ENCODE measurements around the gene CREB5.

Gene CREB5

DNA sequence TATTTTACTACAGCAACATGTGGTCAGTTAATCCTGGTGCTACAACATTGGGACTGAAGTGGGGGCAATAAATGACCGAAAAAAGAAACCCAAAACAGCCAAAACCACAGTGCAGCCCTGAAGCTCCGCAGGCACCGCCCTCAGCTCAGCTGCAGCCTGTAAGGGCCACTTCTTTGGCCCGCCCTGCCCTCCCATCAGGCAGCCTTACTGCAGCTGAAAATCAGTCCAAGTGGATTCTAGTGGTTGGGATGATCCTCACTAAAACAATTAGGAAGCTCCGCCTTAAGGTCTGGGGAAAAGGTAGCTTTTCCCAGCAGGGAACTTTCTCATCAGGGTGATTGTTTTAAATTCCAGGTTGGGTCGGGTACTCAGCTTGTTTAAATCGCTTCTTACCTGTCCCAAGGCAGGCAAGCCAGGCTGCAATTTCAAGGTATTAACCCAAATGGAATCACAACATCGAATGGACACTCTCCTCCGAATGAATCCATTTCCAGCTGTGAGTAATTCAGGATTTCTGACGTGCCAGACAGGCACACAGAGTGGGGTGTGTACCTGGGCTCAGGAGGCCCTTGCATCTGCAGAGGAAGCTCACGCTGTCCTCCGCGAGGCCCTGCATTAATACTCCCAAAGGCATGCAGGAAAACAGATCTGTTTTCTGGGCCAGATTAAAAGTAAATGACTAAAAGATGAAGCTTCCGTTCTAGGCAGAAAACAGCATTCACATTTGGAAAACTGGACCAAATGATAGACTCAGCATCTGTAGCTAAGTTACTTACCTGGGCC lies 104.3 kb downstream of the CREB5 start:
- H3K27me3 Mint-ChIP-seq (ENCODE audit: low read depth), result no peaks in the 10 kb centered on the region
- no peak overlapping the region for H3K4me3 Mint-ChIP-seq

DNA sequence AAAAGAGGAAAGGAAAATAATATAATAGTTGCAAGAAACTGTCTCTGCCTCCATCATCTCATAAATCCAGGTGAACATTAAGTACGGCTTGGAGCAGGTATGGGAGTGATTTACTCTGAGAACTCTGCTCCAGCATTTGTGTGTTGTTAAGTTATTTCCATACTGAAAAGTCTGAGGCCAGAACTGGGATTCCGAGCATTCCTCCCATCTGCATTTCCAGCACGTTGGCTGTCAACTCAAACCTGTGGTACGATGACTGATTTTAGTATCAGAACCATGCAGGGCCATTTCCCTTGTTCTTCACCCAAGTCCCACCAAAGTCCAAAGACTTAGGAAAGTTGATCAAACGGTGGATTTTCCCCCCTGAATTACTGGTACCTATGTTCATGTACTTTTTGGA lies 104.9 kb downstream of the CREB5 start:
- no peaks in the 10 kb centered on the region for H3K9me3 Mint-ChIP-seq
- H3K4me3 Mint-ChIP-seq, result no peak overlapping the region
- no peak overlapping the region for H3K27ac Mint-ChIP-seq

More for the DNA sequence above, 104.3 kb downstream of the CREB5 start:
- Mint-ChIP-seq H3K9me3 (no peaks in the 10 kb centered on the region), H3K4me1 (ENCODE audit: low read depth) (no peaks in the 10 kb centered on the region), H3K36me3 (ENCODE audit: low read depth) (no peaks in the 10 kb centered on the region), H3K27ac (no peak overlapping the region)

DNA sequence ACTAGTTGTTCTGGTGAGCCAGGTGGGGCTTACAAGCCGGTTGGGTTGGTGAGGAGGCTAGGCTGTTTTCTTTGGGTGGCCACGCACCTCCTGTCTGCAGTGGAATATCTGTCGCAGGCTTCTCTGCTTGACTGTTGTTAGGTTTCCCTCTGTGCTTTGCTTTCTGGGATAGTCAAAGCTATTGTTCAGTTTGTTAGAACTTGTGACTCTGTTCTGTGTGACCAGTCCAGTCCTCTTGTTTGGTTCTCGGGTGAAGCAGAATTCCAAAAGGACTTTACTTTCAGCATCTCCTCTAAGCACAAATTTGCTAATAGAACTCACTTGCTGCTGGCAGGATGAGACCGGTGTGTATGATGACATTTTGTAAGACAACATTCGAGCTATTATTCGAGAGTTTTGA lies 105.3 kb downstream of the CREB5 start:
- Mint-ChIP-seq H3K9me3 (no peaks in the 10 kb centered on the region), H3K27me3 (ENCODE audit: low read depth) (no peaks in the 10 kb centered on the region), H3K4me3 (no peak overlapping the region), H3K4me1 (ENCODE audit: low read depth) (no peaks in the 10 kb centered on the region), H3K36me3 (ENCODE audit: low read depth) (no peaks in the 10 kb centered on the region), H3K27ac (no peak overlapping the region)

More for the DNA sequence above, 104.9 kb downstream of the CREB5 start:
- H3K4me1 Mint-ChIP-seq (ENCODE audit: low read depth), result no peaks in the 10 kb centered on the region
- no peaks in the 10 kb centered on the region for H3K27me3 Mint-ChIP-seq (ENCODE audit: low read depth)
- no peaks in the 10 kb centered on the region for H3K36me3 Mint-ChIP-seq (ENCODE audit: low read depth)

DNA sequence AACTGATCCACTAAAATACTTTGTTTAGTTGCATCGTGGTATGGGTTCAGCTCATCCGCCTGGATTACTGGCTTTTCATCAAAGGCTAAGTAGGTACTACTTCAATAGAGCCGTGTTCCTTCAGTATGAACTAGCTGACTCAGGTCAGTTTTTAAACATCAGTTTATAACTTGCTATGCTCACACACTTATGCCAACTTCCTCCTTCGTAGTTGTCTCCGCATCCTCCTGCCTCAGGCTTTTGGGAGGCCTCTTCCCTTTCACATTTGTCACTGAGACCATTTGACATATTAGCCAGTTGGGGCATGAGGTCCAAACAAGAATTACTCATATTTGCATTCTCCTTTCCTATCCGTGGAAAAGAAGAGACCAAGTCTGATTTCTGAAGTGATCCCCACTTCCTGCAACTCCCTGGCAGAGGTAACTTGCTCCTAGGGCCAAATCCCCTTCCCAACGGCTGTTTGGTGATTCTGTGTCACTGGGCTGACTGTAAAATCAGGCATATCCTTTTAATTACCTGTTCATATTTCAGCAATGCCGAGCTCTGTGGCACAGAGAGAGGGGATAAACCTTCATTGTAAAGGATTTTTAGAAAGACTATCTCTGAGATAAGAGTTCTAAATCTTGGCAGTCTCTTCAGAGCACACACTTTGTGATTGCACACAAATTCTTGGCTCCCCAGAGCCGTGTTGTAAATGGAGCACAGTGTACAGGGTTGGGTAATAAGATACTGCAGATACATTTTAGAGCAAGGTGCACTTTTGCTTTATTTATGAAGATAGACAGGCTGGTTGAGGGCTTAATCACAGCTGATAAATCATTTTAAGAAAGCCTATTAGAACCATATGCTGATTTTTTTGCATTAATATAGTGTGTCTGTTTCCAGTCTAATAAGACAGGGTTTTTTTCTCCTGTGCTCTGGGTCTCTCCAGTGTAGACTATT lies 108.0 kb downstream of the CREB5 start:
- Mint-ChIP-seq H3K4me3 (no peak overlapping the region), H3K27me3 (ENCODE audit: low read depth) (no peaks in the 10 kb centered on the region), H3K9me3 (no peaks in the 10 kb centered on the region), H3K36me3 (ENCODE audit: low read depth) (no peaks in the 10 kb centered on the region), H3K4me1 (ENCODE audit: low read depth) (no peaks in the 10 kb centered on the region), H3K27ac (no peak overlapping the region)

DNA sequence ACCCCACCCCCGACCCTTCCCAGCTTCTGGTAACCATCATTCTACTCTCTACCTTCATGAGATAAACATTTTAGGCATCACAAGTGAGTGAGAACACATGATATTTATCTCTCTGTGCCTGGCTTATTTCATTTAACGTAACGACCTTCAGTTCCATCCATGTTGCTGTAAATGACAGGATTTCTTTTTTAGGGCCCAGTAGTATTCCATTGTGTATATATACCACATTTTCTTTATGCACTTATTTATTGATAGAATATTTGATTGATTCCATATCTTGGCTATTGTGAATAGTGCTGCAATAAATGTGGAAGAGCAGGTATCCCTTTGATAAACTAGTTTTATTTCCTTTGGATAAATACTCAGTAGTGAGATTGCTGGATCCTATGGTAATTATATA lies 112.7 kb downstream of the CREB5 start:
- Mint-ChIP-seq H3K4me1 (ENCODE audit: low read depth) (no peaks in the 10 kb centered on the region), H3K9me3 (no peaks in the 10 kb centered on the region), H3K27me3 (ENCODE audit: low read depth) (no peaks in the 10 kb centered on the region), H3K27ac (no peak overlapping the region), H3K36me3 (ENCODE audit: low read depth) (no peaks in the 10 kb centered on the region), H3K4me3 (no peak overlapping the region)

DNA sequence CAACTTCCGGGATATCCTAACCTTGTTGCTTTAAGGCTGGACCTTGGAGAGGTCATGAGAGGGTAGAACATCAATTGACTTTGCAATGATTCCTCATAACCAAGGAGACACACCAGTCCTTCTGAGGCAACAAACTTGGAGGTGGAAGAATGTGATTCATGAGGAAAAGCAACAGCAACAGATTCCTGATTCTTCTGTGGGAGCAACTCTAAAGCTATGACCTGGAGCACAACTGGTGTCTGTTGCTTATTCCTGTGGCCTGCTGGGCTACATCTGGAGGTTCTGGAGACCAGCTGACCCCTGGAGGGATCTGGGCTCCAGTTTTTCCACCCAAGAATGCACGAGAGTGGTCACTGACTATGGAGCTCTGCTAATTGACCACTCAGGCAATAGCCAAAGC lies 116.6 kb downstream of the CREB5 start:
- H3K27me3 Mint-ChIP-seq (ENCODE audit: low read depth), result no peaks in the 10 kb centered on the region
- H3K36me3 Mint-ChIP-seq (ENCODE audit: low read depth), result no peaks in the 10 kb centered on the region
- no peaks in the 10 kb centered on the region for H3K9me3 Mint-ChIP-seq
- H3K27ac Mint-ChIP-seq, result no peak overlapping the region
- H3K4me1 Mint-ChIP-seq (ENCODE audit: low read depth), result no peaks in the 10 kb centered on the region
- H3K4me3 Mint-ChIP-seq, result no peak overlapping the region

DNA sequence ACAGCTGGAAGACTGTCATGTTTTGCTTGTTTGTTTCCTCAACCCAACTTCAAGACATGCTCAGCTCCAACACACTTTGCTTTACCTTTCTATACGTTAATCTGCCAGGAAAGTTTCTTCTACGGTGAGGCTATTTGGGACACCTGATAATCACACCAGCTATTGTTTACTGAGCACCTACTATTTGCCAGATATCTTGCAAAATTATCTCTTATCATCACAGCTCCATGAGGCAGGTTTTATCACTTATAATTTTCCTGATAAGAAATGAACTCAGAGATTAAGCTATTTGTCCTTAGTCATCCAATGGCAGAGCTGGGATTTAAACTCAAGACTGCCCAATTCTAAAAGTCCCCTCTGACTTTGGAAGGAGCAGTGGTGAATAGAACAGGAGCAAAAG lies 117.4 kb downstream of the CREB5 start:
- Mint-ChIP-seq H3K4me1 (ENCODE audit: low read depth) (no peaks in the 10 kb centered on the region), H3K36me3 (ENCODE audit: low read depth) (no peaks in the 10 kb centered on the region), H3K9me3 (no peaks in the 10 kb centered on the region), H3K27me3 (ENCODE audit: low read depth) (no peaks in the 10 kb centered on the region), H3K27ac (no peak overlapping the region), H3K4me3 (no peak overlapping the region)

DNA sequence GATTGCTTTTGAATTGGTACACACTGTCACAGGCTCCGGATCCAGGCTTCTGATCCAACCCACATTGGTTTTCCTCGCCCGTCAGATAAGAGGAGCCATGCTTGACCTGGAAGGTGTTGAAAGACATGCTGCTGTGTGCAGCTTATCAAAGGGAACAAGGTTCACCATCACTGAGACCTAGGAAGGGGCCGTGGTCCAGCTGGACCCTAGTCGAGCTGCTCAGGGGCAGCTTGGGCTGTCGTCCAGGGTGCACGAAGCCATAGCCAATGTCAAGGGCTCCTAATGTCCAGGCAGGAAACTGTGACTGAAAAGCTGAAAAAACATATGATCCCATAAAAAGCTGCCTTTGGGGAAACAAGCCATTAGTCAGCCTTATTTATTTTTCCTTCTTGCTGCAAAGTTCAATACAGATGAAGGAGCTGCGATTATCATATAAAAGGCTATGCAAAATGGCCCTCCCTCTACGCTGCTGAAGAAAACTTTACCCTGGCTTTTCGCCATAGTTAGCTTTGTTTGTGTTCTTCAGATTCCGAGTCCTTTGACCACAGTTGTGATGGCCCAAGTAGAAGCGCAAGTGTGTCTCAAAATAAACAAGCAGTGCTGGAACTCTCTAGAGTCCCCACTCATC lies 118.0 kb downstream of the CREB5 start:
- no peak overlapping the region for H3K27ac Mint-ChIP-seq
- H3K9me3 Mint-ChIP-seq, result no peaks in the 10 kb centered on the region
- no peak overlapping the region for H3K4me3 Mint-ChIP-seq
- no peaks in the 10 kb centered on the region for H3K36me3 Mint-ChIP-seq (ENCODE audit: low read depth)
- no peaks in the 10 kb centered on the region for H3K4me1 Mint-ChIP-seq (ENCODE audit: low read depth)
- H3K27me3 Mint-ChIP-seq (ENCODE audit: low read depth), result no peaks in the 10 kb centered on the region

DNA sequence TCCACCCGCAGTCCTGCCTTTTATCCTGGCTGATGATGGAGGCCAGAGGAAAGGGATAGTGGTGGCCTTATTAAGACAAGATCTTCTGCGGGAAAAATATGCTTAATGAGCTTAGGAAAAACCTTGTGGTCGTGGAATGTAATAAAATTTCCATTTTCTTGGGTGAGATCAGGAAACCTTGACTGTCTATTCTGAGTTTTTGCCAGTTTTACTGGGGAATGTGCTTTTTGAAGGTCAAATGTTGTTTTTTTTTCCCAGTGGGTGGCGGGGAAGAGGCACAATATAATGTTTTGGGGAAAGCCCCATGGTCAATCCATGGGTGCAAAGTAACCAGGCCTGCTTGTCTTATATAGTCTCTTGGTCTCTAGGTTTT lies 118.5 kb downstream of the CREB5 start:
- Mint-ChIP-seq H3K4me3 (no peak overlapping the region), H3K4me1 (ENCODE audit: low read depth) (no peaks in the 10 kb centered on the region), H3K27ac (no peak overlapping the region), H3K36me3 (ENCODE audit: low read depth) (no peaks in the 10 kb centered on the region), H3K9me3 (no peaks in the 10 kb centered on the region), H3K27me3 (ENCODE audit: low read depth) (no peaks in the 10 kb centered on the region)

DNA sequence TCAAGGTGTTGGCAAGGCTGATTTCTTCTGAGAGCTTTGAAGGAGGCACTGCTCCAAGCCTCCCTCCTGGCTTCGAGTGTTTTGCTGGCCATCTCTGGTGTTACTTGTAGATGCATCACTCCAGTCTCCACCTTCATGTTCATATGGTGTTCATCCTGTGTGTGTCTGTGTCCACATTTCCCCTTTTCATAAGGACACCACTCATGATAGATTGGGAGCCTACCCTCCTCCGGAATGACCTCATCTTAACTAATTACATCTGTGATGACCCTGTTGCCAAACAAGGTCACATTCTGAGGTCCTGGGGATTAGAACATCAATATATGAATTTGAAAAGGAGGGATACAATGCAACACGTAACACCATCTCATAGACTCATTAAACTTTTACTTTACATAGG lies 119.0 kb downstream of the CREB5 start:
- no peaks in the 10 kb centered on the region for H3K9me3 Mint-ChIP-seq
- no peak overlapping the region for H3K4me3 Mint-ChIP-seq
- no peak overlapping the region for H3K27ac Mint-ChIP-seq

DNA sequence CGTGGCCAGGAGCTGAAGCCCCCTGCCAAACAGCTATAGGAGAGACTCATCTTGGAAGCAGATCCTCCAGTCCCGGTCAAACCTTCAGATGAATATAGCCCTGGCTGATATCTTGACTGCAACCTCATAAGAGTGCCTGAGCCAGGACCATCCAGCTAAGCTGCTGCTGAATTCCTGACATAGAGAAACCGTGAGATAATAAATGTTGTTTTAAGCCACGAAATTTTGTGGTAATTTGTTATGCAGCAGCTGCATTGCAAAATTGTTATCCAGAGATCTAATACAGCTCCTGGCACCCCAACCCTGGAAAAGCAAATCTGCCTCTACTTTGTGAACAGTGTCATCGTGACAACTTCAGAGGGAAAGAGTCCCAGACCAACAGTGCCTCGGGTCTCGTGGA lies 119.9 kb downstream of the CREB5 start:
- Mint-ChIP-seq H3K4me1 (ENCODE audit: low read depth) (no peaks in the 10 kb centered on the region), H3K27ac (no peak overlapping the region), H3K4me3 (no peak overlapping the region), H3K9me3 (no peaks in the 10 kb centered on the region), H3K36me3 (ENCODE audit: low read depth) (no peaks in the 10 kb centered on the region), H3K27me3 (ENCODE audit: low read depth) (no peaks in the 10 kb centered on the region)

More for the DNA sequence above, 119.0 kb downstream of the CREB5 start:
- no peaks in the 10 kb centered on the region for H3K36me3 Mint-ChIP-seq (ENCODE audit: low read depth)
- no peaks in the 10 kb centered on the region for H3K4me1 Mint-ChIP-seq (ENCODE audit: low read depth)
- H3K27me3 Mint-ChIP-seq (ENCODE audit: low read depth), result no peaks in the 10 kb centered on the region

DNA sequence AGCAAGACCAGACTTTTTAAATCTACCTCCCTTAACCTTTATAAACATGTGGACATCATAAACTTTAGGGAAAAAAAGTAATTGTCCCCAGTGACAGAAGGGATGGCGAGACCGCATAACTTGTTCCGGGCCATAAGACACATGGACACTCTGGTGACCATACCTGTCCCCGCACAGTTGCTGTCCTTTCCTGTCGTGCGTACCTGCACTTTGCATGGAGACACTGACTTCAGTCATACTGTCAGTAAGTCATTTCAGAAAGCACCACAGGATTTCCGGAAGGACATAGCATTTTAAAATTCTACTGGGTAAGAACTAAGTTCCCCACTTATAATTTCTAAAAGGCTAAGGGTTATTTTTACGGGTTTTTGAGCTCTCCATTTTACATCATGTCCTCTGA lies 120.9 kb downstream of the CREB5 start:
- H3K4me1 Mint-ChIP-seq (ENCODE audit: low read depth), result no peaks in the 10 kb centered on the region
- no peaks in the 10 kb centered on the region for H3K27me3 Mint-ChIP-seq (ENCODE audit: low read depth)

DNA sequence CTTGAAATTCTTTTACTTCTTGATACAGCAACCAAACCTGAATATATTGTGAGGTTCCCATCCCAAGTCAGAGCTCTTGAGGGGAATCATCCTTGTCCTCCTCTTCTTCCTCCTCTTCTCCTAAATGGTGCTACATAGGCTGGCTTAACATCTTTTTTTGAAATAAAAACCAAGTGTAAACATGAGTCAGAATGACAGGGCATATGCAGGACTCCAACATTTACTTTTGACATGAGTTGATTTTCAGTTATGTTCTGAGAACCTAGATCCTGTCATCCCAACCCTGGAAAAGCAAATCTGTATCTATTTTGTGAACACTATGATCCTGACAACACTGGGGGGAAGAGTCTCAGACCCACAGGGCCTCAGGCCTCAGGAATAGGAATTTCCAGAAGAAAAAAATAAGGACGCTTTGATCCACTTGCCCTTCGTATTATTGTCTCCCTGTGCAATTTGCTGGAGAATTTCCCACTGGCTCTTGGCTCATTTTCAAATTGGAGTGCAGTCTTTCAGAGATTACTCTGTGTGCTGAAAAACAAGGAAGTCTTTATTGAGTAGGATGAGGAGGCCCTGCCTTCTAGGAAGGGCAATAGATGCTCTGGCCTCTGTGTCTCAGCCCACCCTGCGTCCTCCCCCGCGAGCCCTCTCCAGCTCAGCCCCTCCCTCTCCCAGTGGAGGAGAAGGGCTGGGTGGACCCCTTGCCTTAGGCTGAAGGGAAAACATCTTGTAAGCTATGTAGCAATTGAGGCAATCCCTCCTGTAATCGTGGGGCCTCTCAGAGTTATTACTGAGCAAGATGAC lies 121.6 kb downstream of the CREB5 start:
- Mint-ChIP-seq H3K36me3 (ENCODE audit: low read depth) (no peaks in the 10 kb centered on the region), H3K27me3 (ENCODE audit: low read depth) (no peaks in the 10 kb centered on the region), H3K9me3 (no peaks in the 10 kb centered on the region), H3K4me3 (no peak overlapping the region), H3K4me1 (ENCODE audit: low read depth) (no peaks in the 10 kb centered on the region), H3K27ac (no peak overlapping the region)

More for the DNA sequence above, 120.9 kb downstream of the CREB5 start:
- no peak overlapping the region for H3K27ac Mint-ChIP-seq
- H3K4me3 Mint-ChIP-seq, result no peak overlapping the region
- H3K9me3 Mint-ChIP-seq, result no peaks in the 10 kb centered on the region
- no peaks in the 10 kb centered on the region for H3K36me3 Mint-ChIP-seq (ENCODE audit: low read depth)

DNA sequence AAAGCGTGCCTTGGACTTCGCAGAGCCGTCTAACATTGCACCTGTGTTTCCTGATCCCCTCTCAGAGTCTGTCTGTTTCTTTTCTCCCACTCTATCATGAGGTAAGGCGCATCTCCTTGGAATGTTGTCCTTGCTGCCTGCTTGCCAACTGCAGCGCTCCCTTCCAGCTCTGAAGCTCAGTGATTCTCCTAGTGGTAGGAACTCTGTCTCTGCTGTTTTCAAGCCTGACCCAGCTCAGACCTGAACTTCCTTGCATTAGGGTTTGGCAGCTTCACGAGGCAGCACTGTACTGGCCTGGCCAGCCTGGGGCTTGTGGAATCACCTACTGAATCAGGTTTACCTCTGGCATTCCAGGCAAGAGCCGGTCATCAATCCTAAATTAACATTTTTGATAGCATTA lies 123.9 kb downstream of the CREB5 start:
- no peaks in the 10 kb centered on the region for H3K4me1 Mint-ChIP-seq (ENCODE audit: low read depth)
- H3K9me3 Mint-ChIP-seq, result no peaks in the 10 kb centered on the region
- no peak overlapping the region for H3K4me3 Mint-ChIP-seq
- no peak overlapping the region for H3K27ac Mint-ChIP-seq
- no peaks in the 10 kb centered on the region for H3K36me3 Mint-ChIP-seq (ENCODE audit: low read depth)
- no peaks in the 10 kb centered on the region for H3K27me3 Mint-ChIP-seq (ENCODE audit: low read depth)
